ENCODE measurements around the gene NR3C1. TPM values are rescaled to one million over a fixed set of nuclear protein-coding genes. Genes with fewer than 3 reads are reported as not detected.

NR3C1 gene
- total and polyA plus RNA-seq, 7 donors = 5.5 to 65.6 (median 36.0) TPM

DNA sequence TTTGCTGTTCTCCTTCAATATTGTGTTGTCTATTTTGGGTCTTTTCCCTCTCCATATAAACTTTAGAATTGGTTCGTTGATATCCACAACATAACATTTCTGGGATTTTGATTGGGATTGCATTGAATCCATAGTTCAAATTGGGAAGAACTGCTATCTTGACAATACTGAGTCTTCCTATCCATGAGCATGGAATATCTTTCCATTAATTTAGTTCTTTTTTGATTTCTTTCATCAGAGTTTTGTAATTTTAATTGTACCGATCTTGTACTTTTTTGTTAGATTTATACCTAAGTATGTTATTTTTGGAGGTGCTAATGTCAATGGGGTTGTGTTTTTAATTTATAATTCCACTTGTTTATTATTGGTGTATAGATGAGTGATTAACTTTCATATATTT, 135.1 kb downstream of the NR3C1 start:
- Histone ChIP-seq H3K36me3 (no peaks in the 10 kb centered on the region), H3K4me1 (no peaks in the 10 kb centered on the region), H3K27ac (no peak overlapping the region), H3K4me3 (no peak overlapping the region), H3K9me3 (peaks cover 0 to 12% (median 1%) of the 10 kb centered on the region in 4 donors), H3K27me3 (no peaks in the 10 kb centered on the region)
- TF ChIP-seq POLR2A (IDR thresholded peaks at IDR 0.05) = no peak
- TF ChIP-seq, protein P1, sequence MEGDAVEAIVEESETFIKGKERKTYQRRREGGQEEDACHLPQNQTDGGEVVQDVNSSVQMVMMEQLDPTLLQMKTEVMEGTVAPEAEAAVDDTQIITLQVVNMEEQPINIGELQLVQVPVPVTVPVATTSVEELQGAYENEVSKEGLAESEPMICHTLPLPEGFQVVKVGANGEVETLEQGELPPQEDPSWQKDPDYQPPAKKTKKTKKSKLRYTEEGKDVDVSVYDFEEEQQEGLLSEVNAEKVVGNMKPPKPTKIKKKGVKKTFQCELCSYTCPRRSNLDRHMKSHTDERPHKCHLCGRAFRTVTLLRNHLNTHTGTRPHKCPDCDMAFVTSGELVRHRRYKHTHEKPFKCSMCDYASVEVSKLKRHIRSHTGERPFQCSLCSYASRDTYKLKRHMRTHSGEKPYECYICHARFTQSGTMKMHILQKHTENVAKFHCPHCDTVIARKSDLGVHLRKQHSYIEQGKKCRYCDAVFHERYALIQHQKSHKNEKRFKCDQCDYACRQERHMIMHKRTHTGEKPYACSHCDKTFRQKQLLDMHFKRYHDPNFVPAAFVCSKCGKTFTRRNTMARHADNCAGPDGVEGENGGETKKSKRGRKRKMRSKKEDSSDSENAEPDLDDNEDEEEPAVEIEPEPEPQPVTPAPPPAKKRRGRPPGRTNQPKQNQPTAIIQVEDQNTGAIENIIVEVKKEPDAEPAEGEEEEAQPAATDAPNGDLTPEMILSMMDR (IDR thresholded peaks at IDR 0.05) = no peak
- no peak for TF ChIP-seq EP300 (IDR thresholded peaks at IDR 0.05)
- no peak for TF ChIP-seq POLR2AphosphoS5 (IDR thresholded peaks at IDR 0.05)
- intact Hi-C loops (cut with DNase I) = no loop called here
- no peak for DNase-seq
- WGBS, 2 donors = 95 to 99% methylated on average over 2 of the region's 2 CpGs

DNA sequence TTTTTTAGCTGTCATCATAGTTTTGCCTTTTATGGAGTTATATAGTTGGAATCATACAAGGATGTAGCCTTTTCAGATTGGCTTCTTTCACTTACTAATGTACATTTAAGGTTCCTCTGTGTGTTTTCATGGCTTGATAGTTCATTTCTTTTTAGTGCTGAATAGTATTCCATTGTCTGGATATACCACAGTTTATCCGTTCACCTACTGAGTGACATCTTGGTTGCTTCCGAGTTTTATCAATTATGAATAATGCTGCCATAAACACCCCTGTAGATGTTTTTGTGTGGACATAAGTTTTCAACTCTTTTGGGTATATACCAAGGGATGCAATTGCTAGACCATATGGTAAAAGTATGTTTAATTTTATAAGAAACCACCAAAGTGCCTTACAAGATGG, 136.3 kb downstream of the NR3C1 start:
- no peaks in the 10 kb centered on the region for H3K4me1 ChIP-seq
- H3K9me3 ChIP-seq = peaks cover 0 to 12% (median 1%) of the 10 kb centered on the region in 4 donors
- no peak for DNase-seq
- no peaks in the 10 kb centered on the region for H3K27me3 ChIP-seq
- H3K27ac ChIP-seq = no peak overlapping the region
- 97 to 98% methylated on average over 2 of the region's 2 CpGs for WGBS, 2 donors
- no peak overlapping the region for H3K4me3 ChIP-seq
- TF ChIP-seq POLR2AphosphoS5 (IDR thresholded peaks at IDR 0.05) (no peak), POLR2A (IDR thresholded peaks at IDR 0.05) (no peak), EP300 (IDR thresholded peaks at IDR 0.05) (no peak)
- TF ChIP-seq, protein P1 (IDR thresholded peaks at IDR 0.05) = no peak
- intact Hi-C loops (cut with DNase I) = no loop called here
- H3K36me3 ChIP-seq = no peaks in the 10 kb centered on the region

DNA sequence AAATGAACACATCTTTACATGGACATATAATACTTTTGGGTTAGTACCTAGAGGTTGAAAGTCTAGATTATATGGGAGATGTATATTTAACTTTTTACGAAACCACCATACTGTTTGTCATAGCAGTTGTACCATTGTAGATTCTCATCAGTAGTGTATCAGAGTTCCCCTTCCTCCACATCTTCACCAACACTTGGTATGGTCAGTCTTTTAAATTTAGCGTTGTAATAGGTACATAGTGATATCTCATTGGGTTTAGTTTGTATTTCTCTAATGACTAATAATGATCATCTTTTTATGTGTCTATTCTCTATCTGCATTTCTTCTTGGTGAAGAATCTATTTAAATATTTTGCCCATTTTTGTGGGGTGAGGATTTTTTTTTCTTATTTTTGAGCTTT, 137.5 kb downstream of the NR3C1 start:
- no peak for TF ChIP-seq POLR2AphosphoS5 (IDR thresholded peaks at IDR 0.05)
- TF ChIP-seq, protein P1 (IDR thresholded peaks at IDR 0.05) = no peak
- no peak for TF ChIP-seq EP300 (IDR thresholded peaks at IDR 0.05)
- no peak for TF ChIP-seq POLR2A (IDR thresholded peaks at IDR 0.05)
- Histone ChIP-seq H3K9me3 (peaks cover 0 to 12% (median 1%) of the 10 kb centered on the region in 4 donors), H3K4me1 (no peaks in the 10 kb centered on the region), H3K4me3 (no peak overlapping the region), H3K27me3 (no peaks in the 10 kb centered on the region), H3K27ac (no peak overlapping the region), H3K36me3 (no peaks in the 10 kb centered on the region)
- DNase-seq = no peak
- 95 to 99% methylated on average over 2 of the region's 2 CpGs for WGBS, 2 donors
- intact Hi-C loops (cut with DNase I) = no loop called here

DNA sequence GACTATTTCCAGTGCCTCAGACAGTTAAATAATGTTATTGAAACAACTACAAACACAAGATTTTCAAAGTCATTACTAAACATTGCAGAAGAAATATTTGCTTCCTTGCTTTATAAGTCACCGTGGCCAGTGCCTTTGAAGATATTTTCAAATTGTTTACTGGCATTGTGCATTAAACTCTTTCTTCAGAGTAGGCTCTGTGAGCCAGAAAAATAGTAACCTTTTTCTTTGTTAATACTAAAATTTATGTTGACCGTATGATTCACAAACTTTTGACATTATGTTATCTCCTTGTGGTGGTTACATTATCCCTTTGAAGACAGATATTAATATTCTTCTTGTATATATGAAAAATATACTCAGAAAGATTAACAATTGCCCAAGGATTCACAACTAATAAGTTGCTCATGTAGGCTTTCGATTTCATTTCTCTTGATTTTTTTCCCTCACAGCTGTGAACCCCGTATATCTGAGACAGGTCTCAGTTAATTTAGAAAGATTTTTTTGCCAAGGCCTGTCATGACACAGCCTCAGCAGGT, 140.1 kb downstream of the NR3C1 start:
- no peak for DNase-seq
- Histone ChIP-seq H3K27me3 (no peaks in the 10 kb centered on the region), H3K4me3 (no peak overlapping the region), H3K4me1 (no peaks in the 10 kb centered on the region), H3K27ac (no peak overlapping the region), H3K36me3 (no peaks in the 10 kb centered on the region), H3K9me3 (peaks cover 0 to 7% (median 1%) of the 10 kb centered on the region in 4 donors)
- intact Hi-C loops (cut with DNase I) = no loop called here
- 80 to 91% methylated on average over 4 of the region's 4 CpGs for WGBS, 2 donors
- TF ChIP-seq EP300 (IDR thresholded peaks at IDR 0.05) (no peak), POLR2A (IDR thresholded peaks at IDR 0.05) (no peak), POLR2AphosphoS5 (IDR thresholded peaks at IDR 0.05) (no peak)
- TF ChIP-seq, protein P1 (IDR thresholded peaks at IDR 0.05) = no peak

Measured in sigmoid colon (tissue), 7 donors.